Endothelial cell of umbilical vein (primary cell): ENCODE measurements around the gene SCNM1. TPM values are rescaled to one million over a fixed set of nuclear protein-coding genes. Genes with fewer than 3 reads are reported as not detected.
"Not testable (repeated sequence)": the region's sequence is repeated elsewhere in the genome, so short reads cannot be mapped to it uniquely, and the experiment has no call there.

ENCODE experiments used
- BruUV-seq: library from RNA; stranded (reverse); fragments of 400-500 nt; replicated peaks from 2 replicates; lab custom pipeline; 2021; lab: Mats Ljungman, UMichigan
- CTCF ChIA-PET: fragments of 300-600, 350-600 bp; sonication (Branson Sonifier 250); formaldehyde crosslinking; loops from one replicate; lab custom pipeline; 2021; ENCODE audit warnings: antibody characterized with exemption, inconsistent platforms; lab: Charles Lee
- POLR2A ChIA-PET: fragments of 300-600, 350-600 bp; sonication (Branson Sonifier 250); formaldehyde crosslinking; loops from one replicate; lab custom pipeline; 2021; ENCODE audit warnings: antibody characterized with exemption, inconsistent platforms; lab: Charles Lee
- DNase-seq: peaks from one replicate; pipeline ENCODE4 v3.0.0-alpha.2; 2011; ENCODE audit warnings: low read depth, low spot score
- FAIRE-seq: peaks from 2 replicates; lab custom pipeline; 2011; peaks lifted over from hg19 to GRCh38; lab: Jason Lieb, UNC
- H2AFZ ChIP-seq: 2 replicates; pipeline ENCODE4 v1.6.0; 2012; ENCODE audit warnings: low read depth, low read length, control low read depth, inconsistent platforms
- H3K27ac ChIP-seq: 2 replicates; pipeline ENCODE4 v1.5.1; 2011; ENCODE audit warnings: low read depth, mild to moderate bottlenecking, control low read depth, low read length, moderate library complexity; ENCODE audit not compliant: insufficient read depth
- H3K27me3 ChIP-seq, 2 experiments: 2 replicates each; pipeline versions ENCODE4 v1.6.0 to v1.6.1; 2011; ENCODE audit warnings: low read length in 2 of 2, mixed read lengths in 1 of 2; ENCODE audit not compliant: control insufficient read depth in 2 of 2, insufficient read depth in 2 of 2
- H3K36me3 ChIP-seq, 2 experiments: 2 replicates in 1 of 2; 3 replicates in 1 of 2; pipeline ENCODE4 v1.5.1; 2011; ENCODE audit warnings: low read length in 2 of 2, mild to moderate bottlenecking in 1 of 2, moderate library complexity in 1 of 2; ENCODE audit not compliant: control insufficient read depth in 2 of 2, insufficient read depth in 2 of 2; ENCODE audit errors: extremely low read depth in 1 of 2
- H3K4me1 ChIP-seq: 3 replicates; pipeline ENCODE4 v1.5.1; 2011; ENCODE audit warnings: mild to moderate bottlenecking, low read length; ENCODE audit not compliant: control insufficient read depth, insufficient read depth; ENCODE audit errors: extremely low read depth
- H3K4me2 ChIP-seq: 2 replicates; pipeline ENCODE4 v1.6.1; 2011; ENCODE audit warnings: low read length, control low read depth, mixed read lengths; ENCODE audit not compliant: insufficient read depth
- H3K4me3 ChIP-seq, 3 experiments: fragments of 200-600 bp in 1 of 3; sonication (generic), shearing (Covaris generic) in 1 of 3; replicated peaks in 1 of 3; 2 replicates each; pipeline ENCODE4 v1.5.1; 2011 to 2016; ENCODE audit warnings: control low read depth in 3 of 3, low read length in 3 of 3, mild to moderate bottlenecking in 2 of 3, inconsistent platforms in 1 of 3, low read depth in 1 of 3, moderate library complexity in 1 of 3; ENCODE audit not compliant: insufficient read depth in 1 of 3
- H3K79me2 ChIP-seq: 2 replicates; pipeline ENCODE4 v1.6.0; 2012; ENCODE audit warnings: low read length, inconsistent platforms; ENCODE audit not compliant: control insufficient read depth, insufficient read depth
- H3K9ac ChIP-seq: replicated peaks from 2 replicates; pipeline ENCODE3; 2011; ENCODE audit warnings: low read length, control low read depth; ENCODE audit not compliant: insufficient read depth; ENCODE audit errors: extremely low read depth
- H3K9me1 ChIP-seq: replicated peaks from 3 replicates; pipeline ENCODE4 v1.6.0; 2011; ENCODE audit warnings: mild to moderate bottlenecking, low read length; ENCODE audit not compliant: control insufficient read depth, insufficient read depth; ENCODE audit errors: extremely low read depth
- H3K9me3 ChIP-seq: replicated peaks from 2 replicates; pipeline ENCODE4 v1.5.1; 2012; ENCODE audit warnings: low read length, inconsistent platforms; ENCODE audit not compliant: control insufficient read depth, insufficient read depth
- H4K20me1 ChIP-seq: replicated peaks from 2 replicates; pipeline ENCODE3; 2011; ENCODE audit warnings: mild to moderate bottlenecking, low read length; ENCODE audit not compliant: control insufficient read depth, insufficient read depth; ENCODE audit errors: extremely low read depth
- FOS ChIP-seq: IDR thresholded peaks from 2 replicates; pipeline ENCODE4 v1.6.1; 2011; ENCODE audit warnings: mild to moderate bottlenecking, low read length, moderate library complexity, borderline replicate concordance; ENCODE audit not compliant: insufficient read depth
- JUN ChIP-seq: IDR thresholded peaks from 2 replicates; pipeline ENCODE4 v1.6.1; 2011; ENCODE audit warnings: borderline replicate concordance, low read depth; ENCODE audit not compliant: insufficient read length, insufficient read depth
- dilution Hi-C: fragments of 300-500 bp; cut with MboI; formaldehyde crosslinking; loops from one replicate; pipeline ENCODE4 v1.15.0; 2019; ENCODE audit warnings: low sequenced_read_pairs; ENCODE audit not compliant: extremely low pct_ligation_motif_present
- intact Hi-C: fragments of 100-400 bp; cut with micrococcal nuclease; formaldehyde crosslinking; loops from one replicate; pipeline ENCODE4 v1.10.0; 2022
- polyA plus RNA-seq, 4 experiments: library from polyadenylated mRNA; depleted of rRNA in 3 of 4; stranded (reverse) in 3 of 4; unstranded in 1 of 4; fragments of >200 nt; gene quantifications; 2 replicates each; pipeline versions ENCODE4 v1.2.1 to v1.2.3, GENCODE V29; 2011 to 2012; ENCODE audit warnings: missing spikeins in 1 of 4
- total RNA-seq: library from RNA; stranded (reverse); gene quantifications from 2 replicates; pipeline ENCODE4 v1.2.3, GENCODE V29; 2021
- TF ChIP-seq, protein P1 (sequence below), 2 donors: IDR thresholded peaks; 1 replicate in 1 of 2; 2 replicates in 1 of 2; pipeline ENCODE4 v1.5.1; 2011; ENCODE audit warnings: low read length in 2 of 2, mild to moderate bottlenecking in 2 of 2, moderate library complexity in 2 of 2, control low read depth in 1 of 2, inconsistent platforms in 1 of 2, low read depth in 1 of 2; ENCODE audit not compliant: insufficient read depth in 1 of 2; ENCODE audit errors: extremely low read depth in 1 of 2
- TF ChIP-seq, protein P2 (sequence below): IDR thresholded peaks from 2 replicates; pipeline ENCODE4 v1.6.1; 2011; ENCODE audit not compliant: insufficient read depth, insufficient read length

Gene SCNM1
- total and polyA plus RNA-seq, 2 donors (not counting 3 experiments of a cell fraction or from before 2014, with no cell fraction given) = 17.3 to 43.1 TPM

DNA sequence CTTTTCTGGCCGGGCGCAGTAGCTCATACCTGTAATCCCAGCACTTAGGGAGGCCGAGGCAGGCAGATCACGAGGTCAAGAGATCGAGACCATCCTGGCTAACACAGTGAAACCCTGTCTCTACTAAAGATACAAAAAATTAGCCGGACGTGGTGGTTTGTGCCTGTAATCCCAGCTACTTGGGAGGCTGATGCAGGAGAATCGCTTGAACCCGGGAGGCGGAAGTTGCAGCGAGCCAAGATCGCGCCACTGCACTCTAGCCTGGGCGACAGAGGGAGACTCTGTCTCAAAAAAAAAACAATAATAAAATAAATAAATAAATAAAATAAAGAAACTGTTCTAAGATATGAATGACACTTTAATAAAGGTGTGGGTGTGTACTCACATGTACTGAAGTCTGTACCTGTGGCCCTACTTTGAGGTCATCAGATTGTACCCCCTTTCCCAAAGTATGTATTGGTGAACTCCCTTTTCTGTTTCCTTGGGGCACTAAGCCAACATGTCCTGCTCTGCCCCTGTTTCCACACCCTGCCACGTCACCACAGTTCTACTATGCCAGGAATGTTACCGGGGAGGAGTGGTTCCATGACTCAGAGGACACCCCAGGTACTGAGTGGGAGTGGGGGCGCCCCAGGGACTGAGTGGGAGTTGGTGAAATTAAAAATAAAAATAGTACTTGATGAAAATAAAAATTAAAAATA, 29.1 kb downstream of the SCNM1 start:
- intact Hi-C loops = loop anchor here (5.0 to 10.0 kb wide), 2 partner anchors 132 to 960 kb away; partner anchors contain the start of genes ANP32E and PI4KB
- Histone ChIP-seq H3K4me1 (peaks cover 13% of the 10 kb centered on the region), H3K27ac (peak overlapping the region; percentile 51), H3K4me2 (peak overlapping the region; percentile 21), H3K4me3 (peak overlapping the region in 1 of 3 experiments; percentile 31), H3K9ac (peak overlapping the region; percentile 28), H3K79me2 (peaks cover 15% of the 10 kb centered on the region)
- H3K9me1 ChIP-seq, H3K36me3 ChIP-seq, H3K27me3 ChIP-seq, FAIRE-seq, H3K9me3 ChIP-seq, BruUV-seq, dilution Hi-C loops, H4K20me1 ChIP-seq, H2AFZ ChIP-seq: not testable (repeated sequence)
- ChIA-PET CTCF (interaction anchor here (0.8 to 3.2 kb wide), 7 partner anchors 33 to 146 kb away, joined by 3 to 45 read pairs (median 5); partner anchors contain the start of gene ZNF687), POLR2A (interaction anchor here (0.7 kb wide), 1 partner anchor 188 kb away, joined by 5 read pairs; no protein-coding TSS in a partner anchor)
- TF ChIP-seq JUN = peak; percentile 12
- TF ChIP-seq FOS = peak; percentile 39
- peak; percentile 50 for DNase-seq

DNA sequence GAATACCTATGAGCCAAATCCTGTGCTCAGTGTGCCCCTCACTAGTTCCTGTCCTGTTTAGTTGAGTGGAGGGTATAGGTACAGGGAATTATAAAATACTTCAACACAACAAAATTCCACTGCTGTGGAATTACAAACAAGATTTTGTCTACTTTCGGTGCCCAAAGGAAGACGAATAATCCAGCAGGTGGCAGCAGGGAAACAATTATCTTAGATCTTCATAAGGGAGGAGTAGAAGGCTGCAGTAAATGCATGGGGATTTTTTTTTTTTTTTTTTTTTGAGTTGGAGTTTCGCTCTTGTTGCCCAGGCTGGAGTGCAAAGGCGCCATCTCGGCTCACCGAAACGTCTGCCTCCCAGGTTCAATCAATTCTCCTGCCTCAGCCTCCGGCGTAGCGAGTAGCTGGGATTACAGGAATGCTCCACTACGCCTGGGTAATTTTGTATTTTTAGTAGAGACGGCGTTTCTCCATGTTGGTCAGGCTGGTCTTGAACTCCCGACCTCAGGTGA, 30.4 kb downstream of the SCNM1 start:
- H3K9ac ChIP-seq = peak overlapping the region; percentile 47
- peak; percentile 86 for DNase-seq
- H3K4me2 ChIP-seq = peak overlapping the region; percentile 48
- intact Hi-C loops = loop anchor here (1.0 to 10.0 kb wide), 4 partner anchors 55 to 962 kb away; partner anchors contain the start of genes ANP32E and PI4KB
- POLR2A ChIA-PET = no interaction called here
- CTCF ChIA-PET = interaction anchor here (0.9 to 3.2 kb wide), 8 partner anchors 32 to 145 kb away, joined by 3 to 45 read pairs (median 4); partner anchors contain the start of gene CDC42SE1
- H4K20me1 ChIP-seq = peaks cover 2% of the 10 kb centered on the region
- H3K4me1 ChIP-seq = peaks cover 19% of the 10 kb centered on the region
- H3K79me2 ChIP-seq = peaks cover 26% of the 10 kb centered on the region
- FAIRE-seq = peak; percentile 79
- dilution Hi-C loops = no loop called here
- no peaks in the 10 kb centered on the region for H3K36me3 ChIP-seq
- TF ChIP-seq, protein P1, sequence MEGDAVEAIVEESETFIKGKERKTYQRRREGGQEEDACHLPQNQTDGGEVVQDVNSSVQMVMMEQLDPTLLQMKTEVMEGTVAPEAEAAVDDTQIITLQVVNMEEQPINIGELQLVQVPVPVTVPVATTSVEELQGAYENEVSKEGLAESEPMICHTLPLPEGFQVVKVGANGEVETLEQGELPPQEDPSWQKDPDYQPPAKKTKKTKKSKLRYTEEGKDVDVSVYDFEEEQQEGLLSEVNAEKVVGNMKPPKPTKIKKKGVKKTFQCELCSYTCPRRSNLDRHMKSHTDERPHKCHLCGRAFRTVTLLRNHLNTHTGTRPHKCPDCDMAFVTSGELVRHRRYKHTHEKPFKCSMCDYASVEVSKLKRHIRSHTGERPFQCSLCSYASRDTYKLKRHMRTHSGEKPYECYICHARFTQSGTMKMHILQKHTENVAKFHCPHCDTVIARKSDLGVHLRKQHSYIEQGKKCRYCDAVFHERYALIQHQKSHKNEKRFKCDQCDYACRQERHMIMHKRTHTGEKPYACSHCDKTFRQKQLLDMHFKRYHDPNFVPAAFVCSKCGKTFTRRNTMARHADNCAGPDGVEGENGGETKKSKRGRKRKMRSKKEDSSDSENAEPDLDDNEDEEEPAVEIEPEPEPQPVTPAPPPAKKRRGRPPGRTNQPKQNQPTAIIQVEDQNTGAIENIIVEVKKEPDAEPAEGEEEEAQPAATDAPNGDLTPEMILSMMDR (IDR thresholded peaks at IDR 0.05; ENCODE audit: extremely low read depth in 1 of 2, insufficient read depth in 1 of 2, low read depth in 1 of 2, low read length in 2 of 2) = peak; percentile 35 to 42
- no peak for TF ChIP-seq JUN
- TF ChIP-seq, protein P2, sequence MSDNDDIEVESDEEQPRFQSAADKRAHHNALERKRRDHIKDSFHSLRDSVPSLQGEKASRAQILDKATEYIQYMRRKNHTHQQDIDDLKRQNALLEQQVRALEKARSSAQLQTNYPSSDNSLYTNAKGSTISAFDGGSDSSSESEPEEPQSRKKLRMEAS = no peak
- no peaks in the 10 kb centered on the region for H3K27me3 ChIP-seq
- no TSS peak for BruUV-seq
- H2AFZ ChIP-seq = peak overlapping the region; percentile 1
- peak overlapping the region; percentile 38 for H3K27ac ChIP-seq
- H3K4me3 ChIP-seq = peak overlapping the region in 1 of 3 experiments; percentile 27
- H3K9me1 ChIP-seq = no peaks in the 10 kb centered on the region
- H3K9me3 ChIP-seq = no peaks in the 10 kb centered on the region
